Trophoblast cell (in vitro differentiated cells and primary cell): Measurements from ENCODE around the gene CD48.
"Not testable (repeated sequence)": the region's sequence is repeated elsewhere in the genome, so short reads cannot be mapped to it uniquely, and the experiment has no call there.

Experiments used
- DNase-seq, 2 donors: peaks; one replicate each; pipeline ENCODE4 v3.0.0-alpha.2; 2016
- H2AFZ ChIP-seq: 2 replicates; pipeline ENCODE4 v1.6.1; 2013; ENCODE audit warnings: low read length, moderate library complexity, mild to moderate bottlenecking; ENCODE audit not compliant: insufficient read depth, poor library complexity
- H2AK5ac ChIP-seq: 2 replicates; pipeline ENCODE4 v1.6.1; 2013; ENCODE audit warnings: mild to moderate bottlenecking, low read length
- H2BK120ac ChIP-seq: 2 replicates; pipeline ENCODE4 v1.6.1; 2013; ENCODE audit warnings: low read length, mild to moderate bottlenecking, moderate library complexity; ENCODE audit not compliant: insufficient read depth, poor library complexity
- H2BK12ac ChIP-seq: 2 replicates; pipeline ENCODE4 v1.6.1; 2013; ENCODE audit warnings: mild to moderate bottlenecking, low read length, moderate library complexity
- H2BK5ac ChIP-seq: 2 replicates; pipeline ENCODE4 v1.6.1; 2013; ENCODE audit warnings: low read length, low read depth, moderate library complexity, mild to moderate bottlenecking; ENCODE audit not compliant: poor library complexity
- H3K14ac ChIP-seq: 2 replicates; pipeline ENCODE4 v1.6.1; 2013; ENCODE audit warnings: mild to moderate bottlenecking, low read length
- H3K18ac ChIP-seq: 2 replicates; pipeline ENCODE4 v1.6.1; 2013; ENCODE audit warnings: mild to moderate bottlenecking, low read length
- H3K23ac ChIP-seq: 2 replicates; pipeline ENCODE4 v1.6.1; 2013; ENCODE audit warnings: low read length
- H3K27ac ChIP-seq: 2 replicates; pipeline ENCODE4 v1.5.1; 2013; ENCODE audit warnings: low read depth, mild to moderate bottlenecking, inconsistent platforms, low read length, moderate library complexity
- H3K27me3 ChIP-seq: 2 replicates; pipeline ENCODE4 v1.6.1; 2013; ENCODE audit warnings: inconsistent platforms, mild to moderate bottlenecking, low read length, moderate library complexity; ENCODE audit not compliant: insufficient read depth
- H3K36me3 ChIP-seq, 2 experiments: 1 replicate in 1 of 2; 2 replicates in 1 of 2; pipeline ENCODE4 v1.6.1; 2013; ENCODE audit warnings: low read length in 2 of 2, mild to moderate bottlenecking in 2 of 2, moderate library complexity in 1 of 2; ENCODE audit not compliant: insufficient read depth in 2 of 2, control insufficient read depth in 1 of 2
- H3K4ac ChIP-seq: 2 replicates; pipeline ENCODE4 v1.6.1; 2013; ENCODE audit warnings: low read depth, mild to moderate bottlenecking, low read length, moderate library complexity
- H3K4me1 ChIP-seq, 2 experiments: 1 replicate in 1 of 2; 2 replicates in 1 of 2; pipeline ENCODE4 v1.6.1; 2013; ENCODE audit warnings: low read length in 2 of 2, mild to moderate bottlenecking in 2 of 2, moderate library complexity in 1 of 2; ENCODE audit not compliant: insufficient read depth in 2 of 2, control insufficient read depth in 1 of 2
- H3K4me2 ChIP-seq: 2 replicates; pipeline ENCODE4 v1.6.1; 2013; ENCODE audit warnings: inconsistent platforms, mild to moderate bottlenecking, low read length, moderate library complexity
- H3K4me3 ChIP-seq: 2 replicates; pipeline ENCODE4 v1.5.1; 2013; ENCODE audit warnings: mild to moderate bottlenecking, low read depth, low read length, inconsistent platforms
- H3K79me1 ChIP-seq: one replicate; pipeline ENCODE4 v1.6.1; 2013; ENCODE audit warnings: low read length
- H3K79me2 ChIP-seq: 2 replicates; pipeline ENCODE4 v1.6.1; 2013; ENCODE audit warnings: low read length, mild to moderate bottlenecking; ENCODE audit not compliant: control insufficient read depth, insufficient read depth, poor library complexity
- H3K9ac ChIP-seq: 2 replicates; pipeline ENCODE4 v1.6.1; 2013; ENCODE audit warnings: mild to moderate bottlenecking, low read length
- H3K9me3 ChIP-seq: 2 replicates; pipeline ENCODE4 v1.6.1; 2013; ENCODE audit warnings: low read depth, mild to moderate bottlenecking, control low read depth, inconsistent platforms, low read length; ENCODE audit not compliant: insufficient read depth
- H4K12ac ChIP-seq: 2 replicates; pipeline ENCODE4 v1.6.1; 2013; ENCODE audit warnings: low read depth, mild to moderate bottlenecking, low read length, moderate library complexity
- H4K8ac ChIP-seq: 2 replicates; pipeline ENCODE4 v1.6.1; 2013; ENCODE audit warnings: low read depth, mild to moderate bottlenecking, low read length, moderate library complexity
- H4K91ac ChIP-seq: one replicate; pipeline ENCODE4 v1.6.1; 2013; ENCODE audit warnings: low read depth, mild to moderate bottlenecking, low read length, moderate library complexity
- WGBS: extraction: QIAGEN DNeasy Blood & Tissue Kit; methylation state at CpG from one replicate; pipeline ENCODE4 v1.1.7; 2013; ENCODE audit warnings: missing lambda C conversion rate; ENCODE audit not compliant: insufficient read length, insufficient coverage; ENCODE audit errors: extremely low coverage; 5-methylcytosine and 5-hydroxymethylcytosine counted together

The CD48 gene

DNA sequence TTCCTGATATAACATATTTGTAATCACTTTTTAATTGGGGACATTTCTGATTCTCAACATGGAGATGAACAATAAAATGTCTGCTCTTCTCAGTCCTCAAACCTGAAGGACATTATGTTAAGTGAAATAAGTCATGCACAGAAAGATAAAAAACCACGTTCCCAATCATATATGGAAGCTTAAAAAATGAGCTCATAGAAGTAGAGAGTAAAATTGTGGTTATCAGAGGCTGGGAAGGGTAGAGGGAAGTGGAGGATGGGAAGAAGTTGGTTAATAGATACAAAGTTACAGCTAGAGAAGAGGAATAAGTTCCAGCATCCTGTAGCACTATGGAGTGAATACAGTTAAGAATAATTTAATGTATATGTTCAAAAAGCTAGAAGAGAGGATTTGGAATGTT, 1.5 kb upstream of the CD48 start:
- Histone ChIP-seq H3K23ac (no peak overlapping the region), H3K18ac (no peak overlapping the region)

DNA sequence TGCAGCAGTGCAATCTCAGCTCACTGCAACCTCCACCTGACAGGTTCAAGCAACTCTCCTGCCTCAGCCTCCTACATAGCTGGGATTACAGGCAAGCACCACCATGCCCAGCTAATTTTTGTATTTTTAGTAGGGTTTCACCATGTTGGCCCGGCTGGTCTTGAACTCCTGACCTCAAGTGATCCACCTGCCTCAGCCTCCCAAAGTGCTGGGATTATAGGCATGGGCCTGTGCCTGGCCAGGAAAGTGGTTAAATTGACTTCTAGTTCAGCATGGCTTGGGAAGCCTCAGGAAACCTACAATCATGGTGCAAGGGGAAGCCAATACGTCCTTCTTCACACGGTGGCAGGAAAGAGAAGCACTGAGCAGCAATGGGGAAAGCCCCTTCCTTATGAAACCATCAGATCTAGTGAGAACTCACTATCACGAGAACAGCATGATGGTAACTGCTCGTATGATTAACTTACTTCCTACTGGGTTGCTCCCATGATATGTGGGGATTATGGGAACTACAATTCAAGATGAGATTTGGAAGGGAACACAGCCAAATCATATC, 981 bp upstream of the CD48 start:
- H2BK12ac ChIP-seq, H2BK120ac ChIP-seq, H3K27ac ChIP-seq, H3K4ac ChIP-seq, H4K91ac ChIP-seq, H3K4me3 ChIP-seq, H2AK5ac ChIP-seq, H2AFZ ChIP-seq, H3K27me3 ChIP-seq, H3K23ac ChIP-seq, H3K18ac ChIP-seq, H3K9me3 ChIP-seq, H3K36me3 ChIP-seq, H3K4me2 ChIP-seq, H2BK5ac ChIP-seq, H3K4me1 ChIP-seq, H3K79me1 ChIP-seq, H3K9ac ChIP-seq, H4K12ac ChIP-seq, H3K79me2 ChIP-seq, H3K14ac ChIP-seq, H4K8ac ChIP-seq: not testable (repeated sequence)
- WGBS = no CpG with 5 or more reads among the region's 5 CpGs
- peak in 1 of 2 donors; percentile 45 for DNase-seq

More for the DNA sequence above, 1.5 kb upstream of the CD48 start:
- H3K9me3 ChIP-seq = no peaks in the 10 kb centered on the region
- no peak overlapping the region for H3K4ac ChIP-seq
- no peak overlapping the region for H2BK120ac ChIP-seq
- no peak overlapping the region for H2AFZ ChIP-seq
- H3K9ac ChIP-seq = no peak overlapping the region
- no peak overlapping the region for H2AK5ac ChIP-seq
- H2BK12ac ChIP-seq = no peak overlapping the region
- H3K36me3 ChIP-seq = no peaks in the 10 kb centered on the region
- H4K12ac ChIP-seq = no peak overlapping the region
- no peak for DNase-seq
- no peak overlapping the region for H2BK5ac ChIP-seq
- no peak overlapping the region for H3K4me3 ChIP-seq
- no peak overlapping the region for H3K14ac ChIP-seq
- H4K8ac ChIP-seq = no peak overlapping the region
- no CpG with 5 or more reads among the region's 1 CpG for WGBS
- no peaks in the 10 kb centered on the region for H3K27me3 ChIP-seq
- H3K4me2 ChIP-seq = no peak overlapping the region
- H3K27ac ChIP-seq = no peak overlapping the region
- H4K91ac ChIP-seq = no peak overlapping the region
- no peaks in the 10 kb centered on the region for H3K79me1 ChIP-seq
- H3K4me1 ChIP-seq = no peaks in the 10 kb centered on the region
- no peaks in the 10 kb centered on the region for H3K79me2 ChIP-seq

DNA sequence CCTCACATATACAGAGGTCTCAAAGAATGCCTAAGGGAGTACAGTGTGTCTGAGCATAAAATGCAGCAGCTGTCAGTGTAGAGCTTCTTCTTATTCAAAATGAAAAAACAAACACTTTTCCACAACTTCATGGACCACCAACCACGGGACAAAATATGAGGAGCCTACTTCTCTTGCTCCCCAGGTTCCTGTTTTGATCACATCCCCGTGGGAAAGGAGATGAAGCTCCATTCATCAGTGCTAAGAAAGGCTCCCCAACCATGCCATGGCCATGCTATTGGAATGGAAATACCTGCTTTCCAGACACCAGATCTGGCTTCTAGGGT, 383 bp downstream of the CD48 start:
- no peak overlapping the region for H3K9ac ChIP-seq
- H3K4me1 ChIP-seq = no peaks in the 10 kb centered on the region
- H3K4me3 ChIP-seq = no peak overlapping the region
- no peak overlapping the region for H2BK5ac ChIP-seq
- H3K4me2 ChIP-seq = no peak overlapping the region
- no peak overlapping the region for H3K4ac ChIP-seq
- no peak overlapping the region for H3K27ac ChIP-seq
- no peaks in the 10 kb centered on the region for H3K27me3 ChIP-seq
- H3K18ac ChIP-seq = no peak overlapping the region
- H4K91ac ChIP-seq = no peak overlapping the region
- no peak overlapping the region for H2BK12ac ChIP-seq
- no peak overlapping the region for H4K8ac ChIP-seq
- H2BK120ac ChIP-seq = no peak overlapping the region
- no peaks in the 10 kb centered on the region for H3K36me3 ChIP-seq
- H4K12ac ChIP-seq = no peak overlapping the region
- no peaks in the 10 kb centered on the region for H3K79me1 ChIP-seq
- DNase-seq = no peak
- H2AK5ac ChIP-seq = no peak overlapping the region
- no peak overlapping the region for H3K14ac ChIP-seq
- no peak overlapping the region for H2AFZ ChIP-seq
- no peaks in the 10 kb centered on the region for H3K9me3 ChIP-seq
- no CpG with 5 or more reads among the region's 2 CpGs for WGBS
- H3K79me2 ChIP-seq = no peaks in the 10 kb centered on the region
- no peak overlapping the region for H3K23ac ChIP-seq

DNA sequence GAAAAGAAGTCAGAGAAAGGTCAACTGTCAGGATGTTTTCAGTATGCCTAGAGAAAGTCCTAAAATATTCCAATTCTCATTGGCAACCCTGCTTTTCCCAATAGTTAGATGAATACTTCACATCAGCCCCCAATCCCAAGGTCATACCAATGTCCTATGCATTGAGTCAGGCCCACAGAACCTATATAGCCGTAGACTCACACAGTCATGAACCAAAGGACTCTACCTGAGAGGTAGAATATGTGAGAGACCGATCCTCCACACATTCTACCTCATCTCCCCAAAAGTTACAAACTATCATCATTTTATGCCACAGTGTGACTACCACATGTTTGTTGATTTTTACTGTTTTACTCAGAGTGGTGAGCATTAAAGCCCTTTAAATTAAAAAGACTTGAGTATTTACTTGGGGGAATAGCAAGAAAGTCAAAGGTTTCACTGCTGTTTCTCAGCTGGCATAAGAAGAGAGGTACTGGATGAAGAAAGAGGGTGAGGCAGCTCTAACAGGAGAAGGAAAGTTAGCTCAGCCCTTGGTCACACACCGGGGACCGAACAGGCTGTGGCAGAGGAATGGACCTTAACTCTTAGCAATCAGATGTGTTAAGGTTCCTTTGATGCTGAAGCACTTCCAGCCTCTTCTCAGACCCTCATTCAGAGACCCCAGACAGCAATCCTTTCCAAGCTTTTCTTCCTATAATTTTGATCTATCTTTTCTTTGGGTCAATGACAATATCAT, 937 bp downstream of the CD48 start:
- Histone ChIP-seq H3K9ac (no peak overlapping the region), H2AK5ac (no peak overlapping the region), H3K36me3 (no peaks in the 10 kb centered on the region), H3K4me1 (no peaks in the 10 kb centered on the region), H3K27me3 (no peaks in the 10 kb centered on the region), H3K9me3 (no peaks in the 10 kb centered on the region), H3K14ac (no peak overlapping the region), H3K4me3 (no peak overlapping the region), H4K12ac (no peak overlapping the region), H3K79me2 (no peaks in the 10 kb centered on the region), H2BK120ac (no peak overlapping the region), H4K8ac (no peak overlapping the region), H2AFZ (no peak overlapping the region), H3K4me2 (no peak overlapping the region), H3K4ac (no peak overlapping the region), H4K91ac (no peak overlapping the region), H3K23ac (no peak overlapping the region), H3K79me1 (no peaks in the 10 kb centered on the region), H3K27ac (no peak overlapping the region), H3K18ac (no peak overlapping the region), H2BK12ac (no peak overlapping the region), H2BK5ac (no peak overlapping the region)
- no CpG with 5 or more reads among the region's 4 CpGs for WGBS
- DNase-seq = no peak
